BLaER1 treated with 17β-estradiol and CSF1 and Interleukin-3, amounts not matched to agents 10 nM and 100 nM (cell line): ENCODE results near the gene TPCN2.
A peak's percentile ranks its signal among the peaks of the same experiment; 100 is the strongest.

ENCODE experiments used
- H3K27ac ChIP-seq, 11 experiments: shearing (Covaris generic); formaldehyde crosslinking; 2 replicates each; pipeline ENCODE4 v1.8.1; 2022
- H3K27me3 ChIP-seq, 11 experiments: shearing (Covaris generic); formaldehyde crosslinking; 2 replicates each; pipeline ENCODE4 v1.8.1; 2022
- H3K36me3 ChIP-seq, 11 experiments: shearing (Covaris generic); formaldehyde crosslinking; 2 replicates each; pipeline ENCODE4 v1.8.1; 2022
- H3K4me1 ChIP-seq, 10 experiments: shearing (Covaris generic); formaldehyde crosslinking; 2 replicates each; pipeline ENCODE4 v1.8.1; 2022
- H3K4me2 ChIP-seq, 11 experiments: shearing (Covaris generic); formaldehyde crosslinking; 2 replicates each; pipeline ENCODE4 v1.8.1; 2022
- H3K4me3 ChIP-seq, 10 experiments: shearing (Covaris generic); formaldehyde crosslinking; 2 replicates each; pipeline ENCODE4 v1.8.1; 2022
- H3K9ac ChIP-seq, 11 experiments: shearing (Covaris generic); formaldehyde crosslinking; 2 replicates each; pipeline ENCODE4 v1.8.1; 2022
- H3K9me3 ChIP-seq, 11 experiments: shearing (Covaris generic); formaldehyde crosslinking; replicated peaks in 1 of 11; 2 replicates each; pipeline ENCODE4 v1.8.1; 2022
- H4K20me1 ChIP-seq, 11 experiments: shearing (Covaris generic); formaldehyde crosslinking; 2 replicates each; pipeline ENCODE4 v1.8.1; 2022
- Cebpa-rat ChIP-seq, 11 experiments: shearing (Covaris generic); IDR thresholded peaks; 2 replicates each; pipeline ENCODE4 v1.8.1; 2022

Gene TPCN2

GRCh38 chr11:69159150-69159852, 110.6 kb downstream of the TPCN2 start:
- 0 out of 22 replicates have a peak, but pooled peaks cover 0 to 4% (median 0%) of the 10 kb centered on the region in 11 experiments for H3K36me3 ChIP-seq
- H3K4me2 ChIP-seq = no peak overlapping the region
- no peak overlapping the region for H3K9ac ChIP-seq
- 0 out of 22 replicates have a peak, but pooled peaks cover 0 to 15% (median 0%) of the 10 kb centered on the region in 11 experiments for H4K20me1 ChIP-seq
- TF ChIP-seq Cebpa-rat (IDR thresholded peaks at IDR 0.05) = no peak
- H3K27ac ChIP-seq = no peak overlapping the region
- peaks cover 0 to 11% (median 0%) of the 10 kb centered on the region in 11 experiments; a peak in 2 of 22 replicates for H3K27me3 ChIP-seq
- peaks cover 7 to 20% (median 14%) of the 10 kb centered on the region in 11 experiments for H3K9me3 ChIP-seq
- H3K4me1 ChIP-seq = no peaks in the 10 kb centered on the region
- no peak overlapping the region for H3K4me3 ChIP-seq

- TF ChIP-seq Cebpa-rat (IDR thresholded peaks at IDR 0.05) = no peak
- 0 out of 22 replicates have a peak, but pooled peaks cover 0 to 10% (median 0%) of the 10 kb centered on the region in 11 experiments for H4K20me1 ChIP-seq
- H3K27me3 ChIP-seq = peaks cover 0 to 11% (median 0%) of the 10 kb centered on the region in 11 experiments; a peak in 2 of 22 replicates
- 0 out of 22 replicates have a peak, but pooled peaks cover 0 to 4% (median 0%) of the 10 kb centered on the region in 11 experiments for H3K36me3 ChIP-seq
- no peak overlapping the region for H3K4me3 ChIP-seq
- H3K9me3 ChIP-seq = peaks cover 13 to 24% (median 17%) of the 10 kb centered on the region in 11 experiments
- no peak overlapping the region for H3K27ac ChIP-seq
- no peak overlapping the region for H3K9ac ChIP-seq
- H3K4me1 ChIP-seq = no peaks in the 10 kb centered on the region
- H3K4me2 ChIP-seq = no peak overlapping the region
These were observed 111.8 kb downstream of the TPCN2 start for GRCh38 chr11:69160296-69161116.

GRCh38 chr11:69161117-69161407, 112.3 kb downstream of the TPCN2 start:
- Histone ChIP-seq H3K9me3 (peaks cover 13 to 24% (median 17%) of the 10 kb centered on the region in 11 experiments), H3K27me3 (peaks cover 0 to 11% (median 0%) of the 10 kb centered on the region in 11 experiments; a peak in 2 of 22 replicates), H3K36me3 (0 out of 22 replicates have a peak, but pooled peaks cover 0 to 4% (median 0%) of the 10 kb centered on the region in 11 experiments), H3K27ac (no peak overlapping the region), H3K4me3 (no peak overlapping the region), H3K9ac (no peak overlapping the region), H3K4me1 (peaks cover 3 to 5% (median 4%) of the 10 kb centered on the region in 10 experiments), H4K20me1 (peaks cover 0 to 8% (median 0%) of the 10 kb centered on the region in 11 experiments; a peak in 2 of 22 replicates), H3K4me2 (no peak overlapping the region)
- no peak for TF ChIP-seq Cebpa-rat (IDR thresholded peaks at IDR 0.05)

- H3K36me3 ChIP-seq = 0 out of 22 replicates have a peak, but pooled peaks cover 0 to 4% (median 0%) of the 10 kb centered on the region in 11 experiments
- H3K4me3 ChIP-seq = no peak overlapping the region
- no peak overlapping the region for H3K27ac ChIP-seq
- TF ChIP-seq Cebpa-rat (IDR thresholded peaks at IDR 0.05) = no peak
- H3K4me1 ChIP-seq = peaks cover 18 to 19% (median 18%) of the 10 kb centered on the region in 10 experiments
- H3K9ac ChIP-seq = no peak overlapping the region
- no peak overlapping the region for H3K4me2 ChIP-seq
- peaks cover 0 to 6% (median 0%) of the 10 kb centered on the region in 11 experiments; a peak in 3 of 22 replicates for H3K27me3 ChIP-seq
- H3K9me3 ChIP-seq = peaks cover 13 to 24% (median 17%) of the 10 kb centered on the region in 11 experiments
- peaks cover 0 to 16% (median 0%) of the 10 kb centered on the region in 11 experiments; a peak in 2 of 22 replicates for H4K20me1 ChIP-seq
These were observed 113.8 kb downstream of the TPCN2 start for GRCh38 chr11:69162505-69162904.

GRCh38 chr11:69163842-69164241, 115.1 kb downstream of the TPCN2 start:
- H3K4me2 ChIP-seq = no peak overlapping the region
- H3K9ac ChIP-seq = no peak overlapping the region
- peaks cover 0 to 7% (median 0%) of the 10 kb centered on the region in 11 experiments; a peak in 2 of 22 replicates for H3K27me3 ChIP-seq
- no peak overlapping the region for H3K4me3 ChIP-seq
- H3K27ac ChIP-seq = no peak overlapping the region
- peaks cover 0 to 20% (median 0%) of the 10 kb centered on the region in 11 experiments; a peak in 2 of 22 replicates for H4K20me1 ChIP-seq
- H3K4me1 ChIP-seq = peaks cover 18 to 20% (median 19%) of the 10 kb centered on the region in 10 experiments
- TF ChIP-seq Cebpa-rat (IDR thresholded peaks at IDR 0.05) = no peak
- peaks cover 13 to 24% (median 17%) of the 10 kb centered on the region in 11 experiments for H3K9me3 ChIP-seq
- 0 out of 22 replicates have a peak, but pooled peaks cover 0 to 4% (median 0%) of the 10 kb centered on the region in 11 experiments for H3K36me3 ChIP-seq

GRCh38 chr11:69164824-69165223, 116.1 kb downstream of the TPCN2 start:
- no peak overlapping the region for H3K4me3 ChIP-seq
- H3K27me3 ChIP-seq = peaks cover 0 to 7% (median 0%) of the 10 kb centered on the region in 11 experiments; a peak in 2 of 22 replicates
- no peak overlapping the region for H3K27ac ChIP-seq
- H3K4me1 ChIP-seq = peaks cover 18 to 20% (median 19%) of the 10 kb centered on the region in 10 experiments
- TF ChIP-seq Cebpa-rat (IDR thresholded peaks at IDR 0.05) = no peak
- no peak overlapping the region for H3K9ac ChIP-seq
- H3K36me3 ChIP-seq = 0 out of 22 replicates have a peak, but pooled peaks cover 0 to 4% (median 0%) of the 10 kb centered on the region in 11 experiments
- H4K20me1 ChIP-seq = peaks cover 0 to 20% (median 0%) of the 10 kb centered on the region in 11 experiments; a peak in 2 of 22 replicates
- peaks cover 13 to 29% (median 17%) of the 10 kb centered on the region in 11 experiments for H3K9me3 ChIP-seq
- no peak overlapping the region for H3K4me2 ChIP-seq

- H3K9ac ChIP-seq = peak overlapping the region in 5 of 11 experiments; percentile 18 to 44 (median 36); a peak in 3 of 22 replicates
- H3K4me2 ChIP-seq = peak overlapping the region; percentile 67 to 93 (median 82)
- peak overlapping the region in 2 of 11 experiments; percentile 39 to 55; a peak in 5 of 22 replicates for H3K27ac ChIP-seq
These were observed 117.0 kb downstream of the TPCN2 start for GRCh38 chr11:69165775-69166174.

More at GRCh38 chr11:69165775-69166174, 117.0 kb downstream of the TPCN2 start:
- TF ChIP-seq Cebpa-rat (IDR thresholded peaks at IDR 0.05) = no peak
- H4K20me1 ChIP-seq = peaks cover 0 to 20% (median 0%) of the 10 kb centered on the region in 11 experiments; a peak in 2 of 22 replicates
- H3K9me3 ChIP-seq = peaks cover 13 to 29% (median 17%) of the 10 kb centered on the region in 11 experiments
- H3K36me3 ChIP-seq = 0 out of 22 replicates have a peak, but pooled peaks cover 0 to 4% (median 0%) of the 10 kb centered on the region in 11 experiments
- H3K27me3 ChIP-seq = peaks cover 0 to 7% (median 0%) of the 10 kb centered on the region in 11 experiments; a peak in 2 of 22 replicates
- peaks cover 18 to 20% (median 19%) of the 10 kb centered on the region in 10 experiments for H3K4me1 ChIP-seq
- no peak overlapping the region for H3K4me3 ChIP-seq
